HG02610 (cell line): Measurements from ENCODE around the gene SHROOM2.

ENCODE experiments used
- ATAC-seq: cut with Tn5 transposase; IDR thresholded peaks from one replicate; pipeline ENCODE4 v1.9.1; 2021; ENCODE audit warnings: mild to moderate bottlenecking, moderate library complexity; ENCODE audit not compliant: unreplicated experiment

The SHROOM2 gene

DNA sequence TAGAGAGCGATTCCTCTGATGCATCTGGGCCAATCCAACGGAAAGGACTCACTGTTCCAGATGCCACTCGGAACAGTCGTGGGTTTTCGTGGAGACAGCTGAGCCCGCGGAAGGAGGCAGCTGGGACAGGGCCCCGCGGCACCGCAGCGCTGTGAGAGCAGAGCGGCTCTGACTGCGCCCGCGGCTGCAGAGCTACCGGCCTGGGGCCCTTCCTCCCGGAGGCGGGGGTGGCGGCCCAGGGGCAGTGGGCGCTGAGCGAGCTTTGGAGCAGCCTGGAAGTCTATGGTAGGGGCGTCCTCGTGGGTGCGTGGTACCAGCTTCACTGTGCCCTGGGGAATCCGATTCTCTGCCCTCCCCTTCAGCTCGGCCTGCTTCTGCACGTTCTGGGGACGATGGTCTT, 205.8 kb downstream of the SHROOM2 start:
- ATAC-seq = no peak

DNA sequence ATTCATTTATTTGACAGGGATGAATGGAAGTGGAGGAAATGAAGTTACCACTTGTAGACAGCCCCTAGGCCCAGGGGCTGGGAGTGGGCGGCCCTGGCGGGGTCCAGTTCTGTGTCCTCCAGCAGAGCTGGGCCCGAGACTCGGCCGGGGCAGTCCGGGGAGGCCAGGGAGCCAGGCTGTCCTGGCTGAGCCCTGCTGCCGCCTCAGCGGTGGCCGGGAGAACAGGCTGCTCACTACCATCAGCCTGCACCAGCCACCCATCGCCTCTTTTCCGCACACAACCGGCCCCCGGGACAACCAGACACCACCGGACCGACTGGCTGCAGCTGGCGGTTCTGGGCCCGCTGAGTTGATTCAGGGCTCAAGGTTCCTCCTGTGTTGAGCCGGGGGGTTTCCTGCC, 206.5 kb downstream of the SHROOM2 start:
- ATAC-seq = no peak

DNA sequence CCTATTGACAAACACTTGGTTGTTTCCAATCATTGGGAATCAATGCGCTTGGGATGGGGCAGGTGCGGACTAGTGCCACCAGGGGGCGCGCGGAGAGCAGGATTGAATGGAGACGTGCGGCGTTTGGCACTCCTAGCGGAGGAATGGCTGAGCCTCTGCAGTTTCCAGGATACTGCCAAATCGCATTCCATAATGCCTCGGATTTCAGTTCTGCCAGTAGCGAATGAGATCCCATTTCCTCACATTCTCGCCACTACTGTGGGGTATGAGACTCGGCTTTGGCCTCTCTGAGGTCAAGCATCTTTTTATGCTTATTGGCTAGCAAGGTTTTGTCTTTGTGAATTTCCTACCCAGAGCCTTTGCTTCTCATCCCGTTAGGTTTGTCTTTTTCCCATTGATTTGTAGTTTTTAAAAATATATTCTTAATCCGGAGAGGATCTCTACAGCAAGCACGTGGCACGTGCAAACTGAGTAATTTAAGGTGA, 209.7 kb downstream of the SHROOM2 start:
- no peak for ATAC-seq

DNA sequence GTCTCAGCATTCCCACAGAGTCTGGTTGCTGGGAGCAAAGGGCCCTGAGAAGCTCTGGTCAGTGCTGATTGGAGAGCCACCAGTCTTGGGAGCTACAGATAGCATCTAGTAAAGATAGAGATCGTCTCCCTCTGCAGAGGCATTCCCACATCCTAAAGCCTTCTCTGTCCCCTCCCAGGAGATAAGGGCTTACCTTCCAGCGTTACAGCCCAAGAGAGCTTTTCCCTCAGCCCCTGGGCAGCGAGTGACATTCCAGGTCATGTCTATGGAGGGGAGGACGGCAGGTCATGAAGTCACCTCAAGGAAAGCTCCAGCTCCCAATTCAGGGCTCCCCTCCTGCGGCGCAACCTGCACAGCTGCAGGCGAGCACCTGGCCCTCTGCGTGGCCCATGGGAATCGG, 210.8 kb downstream of the SHROOM2 start:
- ATAC-seq = no peak

DNA sequence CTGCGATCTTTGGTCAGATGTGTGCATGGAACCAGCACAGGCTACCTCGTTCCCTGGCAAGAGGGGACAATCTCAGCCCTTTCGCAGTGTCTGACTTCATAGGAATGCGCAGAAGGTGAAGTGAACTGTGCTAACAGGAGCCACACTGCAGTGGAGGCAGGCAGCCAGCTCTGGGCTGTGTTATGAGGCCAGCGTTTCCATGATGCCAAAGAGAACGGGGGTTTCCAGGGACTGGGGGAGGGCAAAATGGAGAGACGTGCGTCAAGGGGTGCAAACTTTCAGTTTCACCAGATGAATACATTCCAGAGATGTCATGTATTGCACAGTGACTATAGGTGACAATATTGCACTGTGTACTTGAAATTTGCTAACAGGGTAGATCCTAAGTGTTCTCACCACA, 211.3 kb downstream of the SHROOM2 start:
- ATAC-seq = no peak
